NCI-H2107 treated with DMSO at 0.1 percent for 48 hours (cell line): Measurements from ENCODE around the gene DZANK1.
"Not testable (repeated sequence)": the region's sequence is repeated elsewhere in the genome, so short reads cannot be mapped to it uniquely, and the experiment has no call there.

ENCODE experiments used
- DNase-seq: peaks from one replicate; lab custom pipeline; 2025; ENCODE audit not compliant: unreplicated experiment; lab: John Stamatoyannopoulos, UW

DZANK1 gene

DNA sequence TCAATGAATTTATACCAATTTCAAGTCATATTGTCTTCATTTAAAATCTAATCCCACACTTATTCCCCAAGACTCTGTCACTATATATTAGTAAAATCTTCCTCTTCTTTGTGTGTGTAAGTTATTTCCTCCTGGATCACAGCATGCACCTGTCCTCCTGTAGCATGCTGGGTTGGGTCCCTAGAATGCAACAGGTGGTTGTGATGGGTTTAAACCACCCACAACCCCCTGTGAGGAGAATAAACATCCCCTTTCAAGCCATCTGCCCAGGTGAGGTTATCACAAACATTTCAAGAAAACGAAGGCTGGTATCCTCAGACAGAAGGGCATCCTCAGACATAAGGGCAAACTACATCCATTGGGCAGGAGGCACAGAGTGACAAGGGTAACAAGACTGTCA is 26.4 kb downstream of the DZANK1 start:
- DNase-seq = no peak

DNA sequence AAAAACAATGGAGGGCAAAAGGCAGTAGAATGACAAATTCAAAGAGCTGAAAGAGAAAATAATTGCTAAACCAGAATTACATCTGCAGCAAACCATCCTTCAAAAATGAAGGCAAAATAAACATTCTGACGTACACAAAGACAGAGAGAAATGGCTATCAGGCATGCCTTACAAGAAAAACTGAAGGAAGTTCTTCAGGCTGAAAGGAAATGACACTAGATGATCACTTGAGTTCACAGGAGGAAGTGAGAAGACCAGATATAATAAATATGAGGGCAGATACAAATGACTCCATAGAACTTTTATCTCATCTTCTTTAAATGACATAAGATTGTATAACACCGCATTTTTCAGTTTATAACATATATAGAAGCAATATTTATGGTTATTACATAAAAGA is 30.0 kb downstream of the DZANK1 start:
- DNase-seq = no peak

DNA sequence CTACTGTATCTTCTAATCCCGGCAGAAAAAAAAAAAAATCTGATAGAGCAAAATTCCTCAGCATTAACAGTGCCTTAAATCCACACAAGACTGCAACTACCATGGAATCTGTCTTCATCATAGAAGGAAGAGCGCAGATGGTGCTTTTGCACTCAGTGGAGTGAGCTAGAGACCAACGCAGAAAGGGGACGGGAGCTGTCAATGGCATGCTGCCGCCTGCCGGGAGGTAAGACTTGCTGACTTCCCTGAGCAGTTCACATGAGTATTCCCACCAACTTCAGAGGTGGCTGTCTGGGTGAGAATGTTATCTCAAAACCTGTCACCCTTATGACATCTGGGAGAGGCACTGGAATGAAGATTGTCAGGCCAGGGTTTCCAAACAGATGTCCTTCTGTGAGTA is 35.6 kb downstream of the DZANK1 start:
- DNase-seq = no peak

DNA sequence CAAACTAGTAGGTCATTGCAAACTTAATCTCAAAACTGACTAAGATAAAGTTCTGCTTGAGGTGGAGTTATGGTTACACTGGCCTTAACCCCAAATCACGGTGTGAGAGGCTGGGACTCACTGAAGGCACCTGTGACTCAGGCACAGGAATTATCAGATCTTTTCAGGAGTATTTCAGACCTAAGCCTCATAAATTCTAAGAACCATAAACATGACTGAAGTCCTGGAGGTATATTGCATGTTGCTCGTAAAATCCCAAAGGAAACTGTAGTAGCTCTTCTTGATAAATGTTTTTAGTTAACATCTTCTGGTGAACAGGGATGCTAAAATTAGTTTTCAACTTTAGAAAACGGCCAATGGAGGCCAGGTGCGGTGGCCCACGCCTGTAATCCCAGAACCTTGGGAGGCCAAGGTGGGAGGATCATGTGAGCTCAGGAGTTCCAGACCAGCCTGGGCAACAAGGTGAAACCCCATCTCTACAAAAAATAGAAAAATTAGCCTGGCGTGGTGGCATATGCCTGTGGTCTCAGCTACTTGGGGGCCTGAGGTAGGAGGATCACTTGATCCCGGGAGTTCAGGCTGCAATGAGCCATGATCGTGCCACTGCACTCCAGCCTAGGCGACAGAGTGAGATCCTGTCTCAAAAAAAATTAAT is 36.5 kb downstream of the DZANK1 start:
- no peak for DNase-seq

DNA sequence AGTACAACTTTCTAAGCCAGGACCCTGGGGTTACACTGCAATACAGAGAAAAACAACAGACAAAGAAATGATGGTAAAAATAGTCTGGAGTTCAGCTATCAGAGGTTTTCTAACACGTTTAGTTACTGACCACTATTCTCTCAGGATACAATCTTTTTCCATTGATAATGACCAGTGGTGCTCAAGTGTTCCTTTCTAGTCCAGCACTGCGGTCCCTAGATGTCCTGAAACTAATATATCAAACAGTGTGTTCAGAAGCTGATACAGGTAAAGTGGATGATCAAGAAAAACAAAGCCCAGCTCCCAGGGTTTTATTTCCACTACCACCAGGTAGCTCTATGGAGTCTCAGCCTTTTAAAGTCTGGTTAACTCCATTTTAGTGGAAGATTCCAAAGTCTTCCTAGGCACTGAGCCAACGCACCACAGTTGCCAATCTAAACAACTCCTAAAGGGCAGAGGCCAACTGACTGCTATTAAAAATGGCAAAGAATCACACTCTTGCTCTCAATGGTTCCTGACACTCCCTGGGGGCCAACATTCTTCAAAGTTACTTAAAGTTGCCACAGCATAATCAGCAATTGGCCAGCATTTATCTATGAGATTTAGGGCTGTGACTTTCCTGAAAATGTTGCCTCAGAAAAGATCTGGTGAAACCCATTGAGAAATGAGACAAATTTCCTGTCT is 38.2 kb downstream of the DZANK1 start:
- no peak for DNase-seq

DNA sequence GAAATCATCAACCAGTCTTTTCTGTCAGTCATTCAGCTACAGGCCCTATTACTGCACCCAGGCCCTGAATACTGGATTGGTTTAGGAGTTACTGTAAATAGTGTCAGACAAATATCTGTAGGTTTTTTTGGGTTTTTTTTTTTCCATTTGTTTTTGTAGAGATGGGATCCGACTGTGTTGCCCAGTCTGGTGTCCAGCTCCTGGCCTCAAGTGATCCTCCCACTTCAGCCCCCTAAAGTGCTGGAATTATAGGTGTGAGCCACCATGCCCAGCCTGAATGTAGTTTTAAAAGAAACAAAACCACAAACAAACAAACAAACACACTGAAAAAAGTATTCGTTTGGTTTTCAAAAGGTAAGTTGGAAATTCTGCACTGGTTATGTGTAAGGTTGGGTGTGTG is 39.6 kb downstream of the DZANK1 start:
- DNase-seq = no peak

DNA sequence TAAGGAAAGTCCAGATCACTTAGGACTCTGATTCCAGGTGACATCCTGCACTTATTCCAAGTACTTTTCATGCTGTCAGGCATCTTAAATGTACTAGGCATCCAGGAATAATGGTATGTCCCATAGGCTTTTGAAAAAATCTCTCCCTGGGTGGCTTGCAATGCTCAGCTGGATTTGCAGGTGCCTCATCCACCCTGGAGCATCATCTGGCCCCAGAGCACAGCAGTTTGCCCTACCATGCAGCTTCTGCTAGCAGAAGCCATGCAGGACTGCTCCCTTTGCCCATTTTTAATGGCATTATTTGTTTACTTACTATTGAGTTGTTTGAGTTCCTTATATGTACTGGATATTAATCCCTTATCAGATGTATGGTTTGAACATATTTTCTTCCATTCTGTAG is 45.2 kb downstream of the DZANK1 start:
- no peak for DNase-seq

DNA sequence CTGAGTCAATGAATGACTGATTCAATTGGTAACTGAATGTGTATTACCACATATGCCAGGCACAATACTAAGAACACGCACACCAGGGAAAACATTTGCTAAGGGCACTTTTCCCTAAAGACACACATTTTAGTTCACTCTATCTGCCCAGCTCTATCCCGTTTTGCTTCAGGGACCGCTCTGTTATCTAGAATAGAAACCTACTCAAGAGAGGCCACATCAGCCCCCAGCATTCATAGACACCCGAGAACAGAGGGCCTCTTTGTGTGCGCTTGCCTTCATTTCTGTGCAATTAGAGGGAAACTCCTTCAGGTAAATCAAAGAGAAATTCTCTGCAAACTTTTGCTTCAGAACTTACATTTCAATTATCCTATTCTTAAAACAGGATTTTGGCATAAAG is 50.3 kb downstream of the DZANK1 start:
- DNase-seq = no peak

DNA sequence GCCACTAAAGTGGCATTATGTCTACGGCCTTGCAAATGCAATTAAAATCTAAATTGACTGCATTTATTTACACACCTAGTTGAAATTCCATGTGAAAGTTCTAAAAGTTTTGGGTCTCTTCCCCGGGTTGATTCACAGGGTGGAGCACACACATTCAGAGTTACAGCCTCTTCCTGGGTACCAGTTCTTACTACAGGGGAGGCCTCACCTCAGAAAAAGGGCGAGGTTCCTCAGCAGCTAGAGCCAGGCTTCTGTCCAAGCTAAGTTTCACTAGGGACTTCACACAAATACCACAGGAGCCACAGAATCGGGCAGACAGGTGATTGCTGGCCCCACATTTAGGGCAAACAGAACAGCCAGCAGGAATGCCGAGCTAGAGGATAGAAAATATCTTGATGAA is 52.7 kb downstream of the DZANK1 start:
- DNase-seq = no peak

DNA sequence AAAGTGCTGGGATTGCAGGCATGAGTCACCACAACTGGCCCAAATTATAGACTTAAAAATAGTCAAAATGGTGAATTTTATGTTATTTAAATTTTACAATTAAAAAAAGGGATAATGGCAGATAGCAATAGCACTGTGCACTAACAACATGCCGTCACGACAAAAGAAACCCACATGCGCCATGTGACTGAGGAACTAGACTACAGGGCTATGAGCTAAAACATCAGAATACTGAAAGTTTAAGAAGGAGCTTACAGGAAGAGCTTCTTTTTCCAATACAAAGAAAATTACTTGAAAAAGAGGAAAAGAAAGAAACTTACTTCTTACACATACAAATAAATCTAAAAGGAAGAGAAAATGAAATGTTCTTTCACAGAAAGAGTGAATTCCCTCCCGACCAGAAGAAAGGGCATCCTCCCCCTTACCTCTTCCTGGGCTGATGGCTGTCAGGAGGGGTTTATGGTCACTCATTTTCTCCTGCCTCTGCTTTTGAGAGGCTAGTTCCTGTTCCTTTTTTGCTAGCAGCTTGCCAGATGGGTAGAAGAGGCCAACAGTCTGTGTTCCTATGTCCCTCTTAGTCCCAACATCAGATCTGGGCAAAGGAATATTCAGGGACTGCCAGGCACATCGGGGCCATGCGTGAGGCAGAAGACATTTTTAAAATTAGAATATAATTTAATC is 54.5 kb downstream of the DZANK1 start:
- DNase-seq = no peak

DNA sequence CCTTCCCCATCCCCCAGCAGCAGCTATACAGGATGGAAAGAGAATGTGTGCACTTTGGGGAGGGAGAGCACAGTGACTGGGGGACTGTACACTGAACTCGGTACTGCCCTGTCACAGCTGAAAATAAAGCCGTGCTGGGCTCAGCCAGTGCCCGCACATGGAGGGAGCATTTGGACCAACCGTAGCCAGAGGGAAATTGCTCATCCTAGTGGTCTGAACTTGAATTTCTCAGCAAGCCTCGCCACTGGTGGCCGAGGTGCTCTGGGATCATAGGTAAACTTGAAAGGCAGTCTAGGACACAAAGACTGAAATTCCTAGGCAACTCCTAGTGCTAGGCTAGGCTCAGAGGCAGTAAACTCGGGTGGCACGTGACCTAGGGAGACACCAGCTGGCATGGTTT is 61.0 kb downstream of the DZANK1 start:
- no peak for DNase-seq

DNA sequence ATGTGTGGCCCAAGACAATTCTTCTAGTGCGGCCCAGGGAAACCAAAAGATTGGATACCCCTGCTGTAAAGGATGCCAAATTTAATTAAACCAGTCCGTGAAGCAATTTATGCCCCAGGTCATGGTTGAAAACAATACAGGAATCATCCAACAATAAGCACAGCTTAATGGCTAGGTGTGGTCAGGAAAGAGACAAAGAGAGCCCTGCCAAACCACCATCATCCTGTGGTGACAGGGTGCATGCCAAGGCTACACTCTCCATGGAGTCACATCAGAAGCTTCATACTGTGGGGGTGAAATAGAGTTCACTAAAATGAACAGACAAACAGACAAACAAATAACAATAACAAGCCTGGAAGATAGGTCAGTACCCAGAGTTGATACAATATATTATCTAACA is 62.7 kb downstream of the DZANK1 start:
- no peak for DNase-seq

DNA sequence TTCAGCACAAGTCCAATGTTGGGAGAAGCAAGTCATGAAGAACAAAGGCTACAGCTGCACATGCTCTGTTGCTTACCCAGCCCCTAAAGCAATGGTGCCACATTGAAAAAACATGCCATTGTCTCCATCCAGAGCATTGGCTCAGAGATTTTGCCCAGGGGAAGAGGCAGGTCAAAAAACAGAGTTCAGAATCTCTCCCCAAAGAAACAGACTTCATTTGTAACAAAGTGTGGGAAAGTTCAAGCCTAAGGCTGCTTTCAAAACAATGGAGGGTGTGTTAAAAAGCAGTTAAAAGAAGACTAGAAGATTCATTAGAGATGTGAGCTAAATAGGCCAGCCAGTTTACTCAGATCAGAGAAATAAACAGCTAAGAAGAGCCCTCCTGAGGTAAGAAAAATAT is 63.6 kb downstream of the DZANK1 start:
- no peak for DNase-seq

DNA sequence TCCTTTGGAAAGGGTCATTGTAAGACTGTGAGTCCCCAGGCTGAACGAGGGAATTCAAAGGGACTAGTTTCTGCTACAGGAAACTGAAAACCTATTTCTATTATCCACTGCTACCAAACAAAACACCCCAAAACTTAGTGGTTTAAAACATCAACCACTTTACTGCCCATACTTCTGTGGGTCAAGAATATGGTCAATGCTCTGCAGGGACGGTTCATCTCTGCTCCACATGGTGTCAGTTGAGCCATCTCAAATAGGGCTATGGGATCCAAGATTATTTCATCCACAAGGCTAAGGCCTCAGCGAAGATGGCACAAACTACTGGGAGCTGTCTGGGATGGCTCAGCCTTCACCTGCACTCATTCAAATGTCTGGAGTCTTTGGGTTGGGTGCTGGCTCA is 65.5 kb downstream of the DZANK1 start:
- no peak for DNase-seq

DNA sequence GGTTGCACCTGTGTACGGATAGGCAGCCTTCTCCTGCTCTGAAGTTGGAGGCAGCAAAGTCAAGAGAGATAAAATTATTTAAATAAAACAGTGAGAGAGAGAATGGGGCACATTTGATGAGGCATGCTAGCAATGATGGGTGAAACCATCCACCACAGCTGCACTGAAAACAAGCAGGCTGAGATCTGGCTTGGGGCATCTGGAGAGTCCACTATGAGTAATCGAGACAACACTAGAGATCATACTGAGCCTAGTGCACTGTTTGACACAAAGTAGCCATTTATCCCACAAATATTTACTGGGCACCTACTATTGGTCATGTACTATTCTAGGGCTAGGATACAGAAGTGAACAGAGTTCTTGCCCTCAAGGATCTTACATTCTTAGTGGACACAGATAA is 66.4 kb downstream of the DZANK1 start:
- no peak for DNase-seq

DNA sequence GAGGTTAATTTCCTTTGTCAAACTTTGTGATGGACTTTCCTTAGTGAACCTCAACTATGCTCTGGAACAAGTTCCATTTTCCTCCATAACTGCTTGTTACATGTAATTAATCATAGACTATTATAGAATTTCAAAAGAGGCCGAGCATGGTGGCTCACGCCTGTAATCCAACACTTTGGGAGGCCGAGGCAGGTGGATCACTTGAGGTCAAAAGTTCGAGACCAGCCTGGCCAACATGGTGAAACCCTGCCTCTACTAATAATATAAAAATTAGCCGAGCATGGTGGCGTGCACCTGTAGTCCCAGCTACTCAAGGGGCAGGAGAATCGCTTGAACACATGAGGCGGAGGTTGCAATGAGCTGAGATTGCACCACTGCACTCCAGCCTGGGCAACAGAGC is 68.1 kb downstream of the DZANK1 start:
- not testable (repeated sequence) for DNase-seq

DNA sequence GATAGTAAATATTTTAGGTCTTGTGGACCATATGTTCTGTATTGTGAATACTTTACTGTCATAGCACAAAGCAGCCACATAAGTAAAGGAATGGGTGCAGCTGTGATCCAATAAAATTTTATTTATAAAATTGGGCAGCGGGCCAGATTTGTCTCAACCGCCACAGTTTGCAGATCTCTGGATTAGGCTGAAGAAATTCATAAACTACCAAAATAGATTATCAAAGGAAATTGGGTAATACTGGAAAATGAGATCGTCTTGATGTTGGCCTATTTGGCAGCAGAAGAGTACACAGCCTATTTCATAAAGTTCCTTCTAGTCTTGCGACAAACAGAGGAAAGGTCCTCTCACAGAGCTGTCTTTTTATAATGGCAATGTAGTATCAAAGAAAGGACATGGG is 69.8 kb downstream of the DZANK1 start:
- no peak for DNase-seq

DNA sequence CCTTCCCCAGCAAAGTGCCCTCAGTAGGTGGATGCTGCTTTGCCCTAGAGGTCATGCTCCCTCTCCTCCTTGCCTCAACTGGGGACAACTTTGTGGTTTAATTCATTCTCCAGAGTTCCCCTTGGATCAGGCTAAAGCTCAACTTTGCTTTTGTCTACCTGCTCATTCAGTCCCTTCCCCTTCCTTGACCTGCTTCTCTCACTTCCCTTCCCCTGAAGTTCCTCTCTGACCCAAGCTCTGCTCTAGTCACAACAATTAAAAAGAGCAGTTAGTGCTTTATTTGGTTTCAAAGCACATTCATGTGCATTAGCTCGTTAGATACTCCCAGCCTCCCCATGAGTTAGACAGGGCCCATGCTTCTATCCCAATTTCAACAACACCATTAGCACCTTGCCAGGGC is 71.3 kb downstream of the DZANK1 start:
- no peak for DNase-seq

DNA sequence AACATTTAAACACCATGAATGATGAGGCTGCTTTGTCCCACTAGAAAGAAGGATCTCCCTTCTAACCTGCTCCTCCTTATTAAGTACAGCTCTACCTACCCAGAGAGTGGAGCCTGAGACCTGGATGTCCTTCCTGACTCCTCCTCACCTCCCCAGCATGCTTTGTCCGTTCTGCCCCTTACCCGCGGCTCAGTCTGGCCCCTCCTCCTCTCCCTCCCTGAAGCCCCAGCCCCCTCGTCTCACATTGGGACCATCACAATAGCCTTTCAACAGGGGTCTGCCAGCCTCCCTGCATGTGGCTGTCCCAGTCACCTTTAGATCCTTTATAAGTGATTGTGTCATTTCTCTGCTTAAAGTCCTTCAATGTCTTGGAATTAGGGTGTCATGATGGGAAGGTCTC is 72.5 kb downstream of the DZANK1 start:
- no peak for DNase-seq

DNA sequence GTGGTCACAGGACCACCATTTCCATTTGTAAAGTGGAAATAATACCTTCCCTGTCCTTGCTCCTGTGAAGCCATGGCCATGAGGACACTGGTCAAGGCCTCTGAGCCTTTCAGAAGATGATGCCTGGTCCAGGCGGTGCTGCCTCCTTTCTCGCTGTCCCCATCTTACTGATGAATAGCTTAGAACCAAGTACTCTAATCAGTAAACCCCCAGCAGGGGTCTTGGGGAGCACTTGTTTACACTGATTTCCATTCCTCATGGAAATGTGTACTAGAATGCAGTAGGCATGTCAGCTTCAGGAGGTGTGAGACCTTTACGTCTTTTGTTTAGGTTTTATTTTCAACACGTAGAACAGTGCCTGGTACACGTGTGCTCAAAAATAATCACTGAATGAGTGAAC is 75.1 kb downstream of the DZANK1 start:
- no peak for DNase-seq

DNA sequence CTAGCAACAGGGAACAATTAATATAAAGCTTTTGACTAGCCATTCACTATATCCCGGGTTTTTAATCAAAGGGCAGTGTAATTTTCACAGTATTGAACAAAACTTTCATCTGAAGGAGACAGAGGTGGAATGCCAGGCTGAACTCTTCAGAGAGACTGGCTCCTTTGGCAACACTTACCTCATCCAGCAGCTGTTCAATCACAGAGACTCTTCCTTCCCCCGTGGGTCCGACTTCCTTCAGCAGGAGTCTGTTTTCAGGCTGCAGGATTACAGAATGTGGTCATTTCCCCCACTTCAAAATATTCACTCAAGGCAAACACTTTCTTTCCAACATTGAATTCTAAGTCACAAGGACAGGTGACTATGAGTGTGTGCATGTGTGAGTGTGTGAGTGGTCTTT is 76.6 kb downstream of the DZANK1 start:
- DNase-seq = no peak

DNA sequence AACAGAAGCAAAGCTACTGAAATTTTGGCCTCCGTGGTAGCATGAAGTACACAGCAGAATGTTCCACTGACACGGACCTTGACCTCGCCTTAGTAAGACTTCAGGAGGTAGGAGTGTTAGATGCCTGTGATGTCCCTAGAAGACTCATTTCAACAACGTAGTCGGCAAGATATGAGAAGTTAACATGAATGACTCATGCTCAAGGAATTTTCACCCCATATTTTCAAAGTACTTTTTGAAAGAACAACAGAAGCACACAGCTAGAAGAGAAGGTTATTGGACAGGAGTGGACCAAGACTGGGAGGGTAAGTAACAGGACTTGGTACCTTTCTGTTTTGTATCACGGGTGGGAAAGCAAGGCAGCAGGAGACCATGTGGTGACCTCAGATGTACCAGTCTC is 78.0 kb downstream of the DZANK1 start:
- DNase-seq = no peak
